ENCODE measurements around the gene DNA2.

DNA sequence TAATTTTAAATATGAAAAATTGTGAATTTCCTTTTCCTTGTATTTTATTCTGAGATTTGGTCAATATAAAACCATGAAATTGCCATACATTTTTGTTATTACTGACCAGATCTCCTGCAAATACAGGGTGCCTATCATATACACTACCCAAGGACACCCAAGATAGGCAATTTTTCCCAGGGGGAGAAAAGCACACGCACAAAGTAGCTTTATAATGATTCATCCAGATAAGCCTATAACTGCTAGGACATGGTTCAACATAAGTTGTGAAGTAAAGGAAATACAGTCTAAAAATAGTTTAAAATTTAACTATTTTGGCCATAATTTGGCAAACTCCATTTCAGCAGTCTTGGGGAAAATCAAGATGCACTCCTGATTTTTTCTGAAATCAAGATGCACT, 69.5 kb downstream of the DNA2 start:
- TF ChIP-seq, protein P1, sequence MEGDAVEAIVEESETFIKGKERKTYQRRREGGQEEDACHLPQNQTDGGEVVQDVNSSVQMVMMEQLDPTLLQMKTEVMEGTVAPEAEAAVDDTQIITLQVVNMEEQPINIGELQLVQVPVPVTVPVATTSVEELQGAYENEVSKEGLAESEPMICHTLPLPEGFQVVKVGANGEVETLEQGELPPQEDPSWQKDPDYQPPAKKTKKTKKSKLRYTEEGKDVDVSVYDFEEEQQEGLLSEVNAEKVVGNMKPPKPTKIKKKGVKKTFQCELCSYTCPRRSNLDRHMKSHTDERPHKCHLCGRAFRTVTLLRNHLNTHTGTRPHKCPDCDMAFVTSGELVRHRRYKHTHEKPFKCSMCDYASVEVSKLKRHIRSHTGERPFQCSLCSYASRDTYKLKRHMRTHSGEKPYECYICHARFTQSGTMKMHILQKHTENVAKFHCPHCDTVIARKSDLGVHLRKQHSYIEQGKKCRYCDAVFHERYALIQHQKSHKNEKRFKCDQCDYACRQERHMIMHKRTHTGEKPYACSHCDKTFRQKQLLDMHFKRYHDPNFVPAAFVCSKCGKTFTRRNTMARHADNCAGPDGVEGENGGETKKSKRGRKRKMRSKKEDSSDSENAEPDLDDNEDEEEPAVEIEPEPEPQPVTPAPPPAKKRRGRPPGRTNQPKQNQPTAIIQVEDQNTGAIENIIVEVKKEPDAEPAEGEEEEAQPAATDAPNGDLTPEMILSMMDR (IDR thresholded peaks at IDR 0.05), result no peak
- no peak for TF ChIP-seq EZH2 (IDR thresholded peaks at IDR 0.05; ENCODE audit: borderline replicate concordance, insufficient read depth, low read depth, low read length, poor library complexity, severe bottlenecking)

Data from B cell (primary cell).